ENCODE data around the gene MLXIP. TPM values are rescaled to one million over a fixed set of nuclear protein-coding genes. Genes with fewer than 3 reads are reported as not detected.

The MLXIP gene
- total and polyA plus RNA-seq, 2 of the 13 experiments (the other 11 are each of a cell fraction or from before 2014, with no cell fraction given): 5.3 to 6.7 TPM

DNA sequence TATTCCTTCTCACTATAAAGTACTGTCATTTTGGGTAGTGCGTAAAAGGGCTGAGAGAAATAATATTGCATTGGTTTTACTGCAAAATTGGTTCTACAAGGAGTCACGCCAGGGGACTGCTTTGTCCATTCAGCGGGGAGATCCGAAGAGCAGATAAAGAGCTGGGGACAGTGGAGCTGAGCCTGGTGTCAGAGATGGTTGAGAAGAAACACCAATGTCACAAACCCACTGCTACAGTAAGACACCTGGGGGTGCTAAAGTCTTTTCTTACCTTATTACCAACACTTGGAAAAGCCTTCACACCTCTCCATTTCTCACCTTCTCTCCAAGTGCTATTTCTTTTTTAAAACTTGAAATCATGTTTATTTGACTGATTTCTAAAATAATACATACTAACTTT lies 81.3 kb downstream of the MLXIP start:
- no peak overlapping the region for H3K4me3 ChIP-seq (replicated peaks in 1 of 3; ENCODE audit: insufficient read depth in 1 of 3, low read depth in 2 of 3, low read length in 3 of 3)
- no TSS peak for BruUV-seq (replicated peaks)
- 47% methylated on average over 4 of the region's 4 CpGs for WGBS (ENCODE audit: low lambda C conversion rate)
- CTCF ChIA-PET (ENCODE audit: low intra/inter-chr PET ratio, low total read pairs): no interaction called here
- H2AFZ ChIP-seq (ENCODE audit: low read length): no peak overlapping the region
- intact Hi-C loops (cut with micrococcal nuclease; ENCODE audit: unreplicated experiment) (no loop called here), in situ Hi-C loops (cut with HindIII; ENCODE audit: extremely low pct_ligation_motif_present, low pct_unique_long_range_greater_than_20kb) (no loop called here)
- H3K36me3 ChIP-seq (replicated peaks in 1 of 2; ENCODE audit: control insufficient read depth in 1 of 2, insufficient read depth in 2 of 2, low read length in 2 of 2): no peaks in the 10 kb centered on the region
- H3K27ac ChIP-seq (ENCODE audit: extremely low read length, insufficient read depth, low read length): no peak overlapping the region
- peaks cover 0 to 8% of the 10 kb centered on the region in 2 experiments; a peak in 3 of 5 replicates for H3K27me3 ChIP-seq (ENCODE audit: control insufficient read depth in 1 of 2, insufficient read depth in 2 of 2, low read length in 2 of 2)
- H3K79me2 ChIP-seq (ENCODE audit: insufficient read depth, low read length): no peaks in the 10 kb centered on the region
- ATAC-seq (peak; percentile 35; the same call in 1 of the 3 replicates), FAIRE-seq (no peak), DNase-seq (ENCODE audit: low spot score) (no peak)
- H3K4me2 ChIP-seq (ENCODE audit: low read depth, low read length): no peak overlapping the region
- POLR2A ChIA-PET: no interaction called here
- no peaks in the 10 kb centered on the region for H4K20me1 ChIP-seq (ENCODE audit: insufficient read depth, low read length)
- TF ChIP-seq, protein P1, sequence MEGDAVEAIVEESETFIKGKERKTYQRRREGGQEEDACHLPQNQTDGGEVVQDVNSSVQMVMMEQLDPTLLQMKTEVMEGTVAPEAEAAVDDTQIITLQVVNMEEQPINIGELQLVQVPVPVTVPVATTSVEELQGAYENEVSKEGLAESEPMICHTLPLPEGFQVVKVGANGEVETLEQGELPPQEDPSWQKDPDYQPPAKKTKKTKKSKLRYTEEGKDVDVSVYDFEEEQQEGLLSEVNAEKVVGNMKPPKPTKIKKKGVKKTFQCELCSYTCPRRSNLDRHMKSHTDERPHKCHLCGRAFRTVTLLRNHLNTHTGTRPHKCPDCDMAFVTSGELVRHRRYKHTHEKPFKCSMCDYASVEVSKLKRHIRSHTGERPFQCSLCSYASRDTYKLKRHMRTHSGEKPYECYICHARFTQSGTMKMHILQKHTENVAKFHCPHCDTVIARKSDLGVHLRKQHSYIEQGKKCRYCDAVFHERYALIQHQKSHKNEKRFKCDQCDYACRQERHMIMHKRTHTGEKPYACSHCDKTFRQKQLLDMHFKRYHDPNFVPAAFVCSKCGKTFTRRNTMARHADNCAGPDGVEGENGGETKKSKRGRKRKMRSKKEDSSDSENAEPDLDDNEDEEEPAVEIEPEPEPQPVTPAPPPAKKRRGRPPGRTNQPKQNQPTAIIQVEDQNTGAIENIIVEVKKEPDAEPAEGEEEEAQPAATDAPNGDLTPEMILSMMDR (CRISPR knock-in tag; IDR thresholded peaks at IDR 0.05): peak; percentile 29
- no peak for TF ChIP-seq HNRNPL (IDR thresholded peaks at IDR 0.05; ENCODE audit: low read depth, low read length)
- TF ChIP-seq STAG1 (CRISPR knock-in tag; IDR thresholded peaks at IDR 0.05): peak; percentile 44
- H3K4me1 ChIP-seq (ENCODE audit: insufficient read depth, low read length): 0 out of 2 replicates have a peak, but pooled peaks cover 9% of the 10 kb centered on the region
- H3K9ac ChIP-seq (ENCODE audit: insufficient read depth, low read depth, low read length): no peak overlapping the region
- no peaks in the 10 kb centered on the region for H3K9me3 ChIP-seq (ENCODE audit: low read length)

DNA sequence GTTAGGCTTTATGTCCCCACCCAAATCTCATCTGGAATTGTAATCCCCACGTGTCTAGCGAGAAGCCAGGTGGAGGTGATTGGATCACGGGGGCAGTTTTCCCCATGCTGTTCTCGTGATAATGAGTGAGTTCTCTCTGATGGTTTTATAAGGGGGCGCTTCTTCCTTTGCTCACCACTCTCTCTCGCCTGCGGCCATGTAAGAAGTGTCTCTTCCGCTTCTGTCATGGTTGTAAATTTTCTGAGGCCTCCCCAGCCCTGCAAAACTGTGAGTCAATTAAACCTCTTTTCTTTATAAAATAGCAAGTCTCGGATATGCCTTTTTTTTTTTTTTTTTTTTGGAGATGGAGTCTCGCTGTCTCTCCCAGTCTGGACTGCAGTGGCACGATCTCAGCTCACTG lies 82.2 kb downstream of the MLXIP start:
- H4K20me1 ChIP-seq (ENCODE audit: insufficient read depth, low read length): no peaks in the 10 kb centered on the region
- no peak overlapping the region for H2AFZ ChIP-seq (ENCODE audit: low read length)
- H3K9me3 ChIP-seq (ENCODE audit: low read length): no peaks in the 10 kb centered on the region
- CTCF ChIA-PET (ENCODE audit: low intra/inter-chr PET ratio, low total read pairs): no interaction called here
- H3K4me2 ChIP-seq (ENCODE audit: low read depth, low read length): no peak overlapping the region
- no peak overlapping the region for H3K27ac ChIP-seq (ENCODE audit: extremely low read length, insufficient read depth, low read length)
- no TSS peak for BruUV-seq (replicated peaks)
- 44% methylated on average over 11 of the region's 11 CpGs for WGBS (ENCODE audit: low lambda C conversion rate)
- in situ Hi-C loops (cut with HindIII; ENCODE audit: extremely low pct_ligation_motif_present, low pct_unique_long_range_greater_than_20kb) (no loop called here), intact Hi-C loops (cut with micrococcal nuclease; ENCODE audit: unreplicated experiment) (no loop called here)
- no peak overlapping the region for H3K4me3 ChIP-seq (replicated peaks in 1 of 3; ENCODE audit: insufficient read depth in 1 of 3, low read depth in 2 of 3, low read length in 3 of 3)
- no peak for FAIRE-seq
- POLR2A ChIA-PET: no interaction called here
- H3K36me3 ChIP-seq (replicated peaks in 1 of 2; ENCODE audit: control insufficient read depth in 1 of 2, insufficient read depth in 2 of 2, low read length in 2 of 2): no peaks in the 10 kb centered on the region
- peaks cover 0 to 4% of the 10 kb centered on the region in 2 experiments; a peak in 2 of 5 replicates for H3K27me3 ChIP-seq (ENCODE audit: control insufficient read depth in 1 of 2, insufficient read depth in 2 of 2, low read length in 2 of 2)
- no peak overlapping the region for H3K9ac ChIP-seq (ENCODE audit: insufficient read depth, low read depth, low read length)
- no peaks in the 10 kb centered on the region for H3K79me2 ChIP-seq (ENCODE audit: insufficient read depth, low read length)
- no peak for DNase-seq (ENCODE audit: low spot score)
- TF ChIP-seq ZNF253 (CRISPR knock-in tag; IDR thresholded peaks at IDR 0.05; ENCODE audit: borderline replicate concordance) (no peak), JUN (CRISPR knock-in tag; IDR thresholded peaks at IDR 0.05) (no peak), NFRKB (IDR thresholded peaks at IDR 0.05) (no peak), ZNF282 (IDR thresholded peaks at IDR 0.05; ENCODE audit: partially characterized antibody) (no peak), HOXA3 (CRISPR knock-in tag; IDR thresholded peaks at IDR 0.05) (no peak), ZNF180 (CRISPR knock-in tag; IDR thresholded peaks at IDR 0.05; ENCODE audit: borderline replicate concordance, low read depth) (no peak), ZSCAN20 (CRISPR knock-in tag; IDR thresholded peaks at IDR 0.05; ENCODE audit: borderline replicate concordance) (no peak), ZNF3 (CRISPR knock-in tag; IDR thresholded peaks at IDR 0.05) (no peak)
- H3K4me1 ChIP-seq (ENCODE audit: insufficient read depth, low read length): 0 out of 2 replicates have a peak, but pooled peaks cover 9% of the 10 kb centered on the region
- no peak for ATAC-seq
